Trophoblast cell (in vitro differentiated cells and primary cell): Measurements from ENCODE around the gene UVSSA.
A peak's percentile ranks its signal among the peaks of the same experiment; 100 is the strongest.

Experiments used
- DNase-seq, 2 donors: peaks; one replicate each; pipeline ENCODE4 v3.0.0-alpha.2; 2016
- H2AFZ ChIP-seq: 2 replicates; pipeline ENCODE4 v1.6.1; 2013; ENCODE audit warnings: low read length, moderate library complexity, mild to moderate bottlenecking; ENCODE audit not compliant: insufficient read depth, poor library complexity
- H2AK5ac ChIP-seq: 2 replicates; pipeline ENCODE4 v1.6.1; 2013; ENCODE audit warnings: mild to moderate bottlenecking, low read length
- H2BK120ac ChIP-seq: 2 replicates; pipeline ENCODE4 v1.6.1; 2013; ENCODE audit warnings: low read length, mild to moderate bottlenecking, moderate library complexity; ENCODE audit not compliant: insufficient read depth, poor library complexity
- H2BK12ac ChIP-seq: 2 replicates; pipeline ENCODE4 v1.6.1; 2013; ENCODE audit warnings: mild to moderate bottlenecking, low read length, moderate library complexity
- H2BK5ac ChIP-seq: 2 replicates; pipeline ENCODE4 v1.6.1; 2013; ENCODE audit warnings: low read length, low read depth, moderate library complexity, mild to moderate bottlenecking; ENCODE audit not compliant: poor library complexity
- H3K14ac ChIP-seq: 2 replicates; pipeline ENCODE4 v1.6.1; 2013; ENCODE audit warnings: mild to moderate bottlenecking, low read length
- H3K18ac ChIP-seq: 2 replicates; pipeline ENCODE4 v1.6.1; 2013; ENCODE audit warnings: mild to moderate bottlenecking, low read length
- H3K23ac ChIP-seq: 2 replicates; pipeline ENCODE4 v1.6.1; 2013; ENCODE audit warnings: low read length
- H3K27ac ChIP-seq: 2 replicates; pipeline ENCODE4 v1.5.1; 2013; ENCODE audit warnings: low read depth, mild to moderate bottlenecking, inconsistent platforms, low read length, moderate library complexity
- H3K27me3 ChIP-seq: 2 replicates; pipeline ENCODE4 v1.6.1; 2013; ENCODE audit warnings: inconsistent platforms, mild to moderate bottlenecking, low read length, moderate library complexity; ENCODE audit not compliant: insufficient read depth
- H3K36me3 ChIP-seq, 2 experiments: 1 replicate in 1 of 2; 2 replicates in 1 of 2; pipeline ENCODE4 v1.6.1; 2013; ENCODE audit warnings: low read length in 2 of 2, mild to moderate bottlenecking in 2 of 2, moderate library complexity in 1 of 2; ENCODE audit not compliant: insufficient read depth in 2 of 2, control insufficient read depth in 1 of 2
- H3K4ac ChIP-seq: 2 replicates; pipeline ENCODE4 v1.6.1; 2013; ENCODE audit warnings: low read depth, mild to moderate bottlenecking, low read length, moderate library complexity
- H3K4me1 ChIP-seq, 2 experiments: 1 replicate in 1 of 2; 2 replicates in 1 of 2; pipeline ENCODE4 v1.6.1; 2013; ENCODE audit warnings: low read length in 2 of 2, mild to moderate bottlenecking in 2 of 2, moderate library complexity in 1 of 2; ENCODE audit not compliant: insufficient read depth in 2 of 2, control insufficient read depth in 1 of 2
- H3K4me2 ChIP-seq: 2 replicates; pipeline ENCODE4 v1.6.1; 2013; ENCODE audit warnings: inconsistent platforms, mild to moderate bottlenecking, low read length, moderate library complexity
- H3K4me3 ChIP-seq: 2 replicates; pipeline ENCODE4 v1.5.1; 2013; ENCODE audit warnings: mild to moderate bottlenecking, low read depth, low read length, inconsistent platforms
- H3K79me1 ChIP-seq: one replicate; pipeline ENCODE4 v1.6.1; 2013; ENCODE audit warnings: low read length
- H3K79me2 ChIP-seq: 2 replicates; pipeline ENCODE4 v1.6.1; 2013; ENCODE audit warnings: low read length, mild to moderate bottlenecking; ENCODE audit not compliant: control insufficient read depth, insufficient read depth, poor library complexity
- H3K9ac ChIP-seq: 2 replicates; pipeline ENCODE4 v1.6.1; 2013; ENCODE audit warnings: mild to moderate bottlenecking, low read length
- H3K9me3 ChIP-seq: 2 replicates; pipeline ENCODE4 v1.6.1; 2013; ENCODE audit warnings: low read depth, mild to moderate bottlenecking, control low read depth, inconsistent platforms, low read length; ENCODE audit not compliant: insufficient read depth
- H4K12ac ChIP-seq: 2 replicates; pipeline ENCODE4 v1.6.1; 2013; ENCODE audit warnings: low read depth, mild to moderate bottlenecking, low read length, moderate library complexity
- H4K8ac ChIP-seq: 2 replicates; pipeline ENCODE4 v1.6.1; 2013; ENCODE audit warnings: low read depth, mild to moderate bottlenecking, low read length, moderate library complexity
- H4K91ac ChIP-seq: one replicate; pipeline ENCODE4 v1.6.1; 2013; ENCODE audit warnings: low read depth, mild to moderate bottlenecking, low read length, moderate library complexity
- WGBS: extraction: QIAGEN DNeasy Blood & Tissue Kit; methylation state at CpG from one replicate; pipeline ENCODE4 v1.1.7; 2013; ENCODE audit warnings: missing lambda C conversion rate; ENCODE audit not compliant: insufficient read length, insufficient coverage; ENCODE audit errors: extremely low coverage; 5-methylcytosine and 5-hydroxymethylcytosine counted together

UVSSA gene

GRCh38 chr4:1310796-1311631 lies 36.0 kb upstream of the UVSSA start:
- H3K4me2 ChIP-seq, result no peak overlapping the region
- no peak overlapping the region for H2BK5ac ChIP-seq
- H2AFZ ChIP-seq, result no peak overlapping the region
- H3K79me1 ChIP-seq, result no peaks in the 10 kb centered on the region
- H4K8ac ChIP-seq, result no peak overlapping the region
- DNase-seq, result no peak
- peaks cover 13% of the 10 kb centered on the region for H3K79me2 ChIP-seq
- no peak overlapping the region for H3K14ac ChIP-seq
- no peak overlapping the region for H4K12ac ChIP-seq
- no peak overlapping the region for H3K4me3 ChIP-seq
- WGBS, result no CpG with 5 or more reads among the region's 49 CpGs
- no peak overlapping the region for H2BK12ac ChIP-seq
- H3K4me1 ChIP-seq, result peaks cover 15 to 20% of the 10 kb centered on the region in 2 experiments
- no peaks in the 10 kb centered on the region for H3K27me3 ChIP-seq
- H3K23ac ChIP-seq, result no peak overlapping the region
- H3K9ac ChIP-seq, result no peak overlapping the region
- peaks cover 2% of the 10 kb centered on the region for H3K9me3 ChIP-seq
- no peak overlapping the region for H3K18ac ChIP-seq
- H3K36me3 ChIP-seq, result peaks cover 39 to 51% of the 10 kb centered on the region in 2 experiments
- no peak overlapping the region for H4K91ac ChIP-seq
- H2AK5ac ChIP-seq, result no peak overlapping the region
- peak overlapping the region; percentile 59 for H3K4ac ChIP-seq
- H3K27ac ChIP-seq, result no peak overlapping the region
- H2BK120ac ChIP-seq, result no peak overlapping the region

- H2AK5ac ChIP-seq, result no peak overlapping the region
- no peaks in the 10 kb centered on the region for H3K79me1 ChIP-seq
- DNase-seq, result no peak
- H4K12ac ChIP-seq, result no peak overlapping the region
- no peak overlapping the region for H2BK120ac ChIP-seq
- no peak overlapping the region for H3K14ac ChIP-seq
- H2BK12ac ChIP-seq, result no peak overlapping the region
- no peak overlapping the region for H3K4ac ChIP-seq
- no CpG with 5 or more reads among the region's 20 CpGs for WGBS
- peaks cover 56 to 61% of the 10 kb centered on the region in 2 experiments for H3K36me3 ChIP-seq
- peaks cover 15 to 18% of the 10 kb centered on the region in 2 experiments for H3K4me1 ChIP-seq
- no peak overlapping the region for H3K23ac ChIP-seq
- no peaks in the 10 kb centered on the region for H3K27me3 ChIP-seq
- H2AFZ ChIP-seq, result no peak overlapping the region
- H3K9ac ChIP-seq, result no peak overlapping the region
- H3K18ac ChIP-seq, result no peak overlapping the region
- H3K27ac ChIP-seq, result no peak overlapping the region
- H4K91ac ChIP-seq, result no peak overlapping the region
- H3K9me3 ChIP-seq, result peaks cover 2% of the 10 kb centered on the region
- H2BK5ac ChIP-seq, result no peak overlapping the region
- H3K4me3 ChIP-seq, result no peak overlapping the region
- no peak overlapping the region for H3K4me2 ChIP-seq
- peaks cover 11% of the 10 kb centered on the region for H3K79me2 ChIP-seq
- no peak overlapping the region for H4K8ac ChIP-seq
These were observed 34.0 kb upstream of the UVSSA start for GRCh38 chr4:1312821-1313640.

- Histone ChIP-seq H3K23ac (no peak overlapping the region), H3K9me3 (peaks cover 1% of the 10 kb centered on the region), H3K27me3 (no peaks in the 10 kb centered on the region), H3K36me3 (peaks cover 69 to 70% of the 10 kb centered on the region in 2 experiments), H3K9ac (no peak overlapping the region), H3K4ac (no peak overlapping the region), H3K79me2 (peaks cover 4% of the 10 kb centered on the region), H3K18ac (no peak overlapping the region), H3K79me1 (no peaks in the 10 kb centered on the region), H3K4me1 (peaks cover 0 to 2% of the 10 kb centered on the region in 2 experiments), H3K14ac (no peak overlapping the region), H3K4me2 (no peak overlapping the region), H3K27ac (no peak overlapping the region), H4K12ac (no peak overlapping the region), H2BK120ac (no peak overlapping the region), H2AK5ac (no peak overlapping the region), H2BK12ac (no peak overlapping the region), H2AFZ (no peak overlapping the region), H3K4me3 (no peak overlapping the region), H4K91ac (no peak overlapping the region), H2BK5ac (no peak overlapping the region), H4K8ac (no peak overlapping the region)
- WGBS, result no CpG with 5 or more reads among the region's 28 CpGs
- DNase-seq, result no peak
These were observed 31.7 kb upstream of the UVSSA start for GRCh38 chr4:1315306-1315705.

- H4K91ac ChIP-seq, result no peak overlapping the region
- H3K79me1 ChIP-seq, result no peaks in the 10 kb centered on the region
- no peak overlapping the region for H2BK12ac ChIP-seq
- H3K14ac ChIP-seq, result no peak overlapping the region
- H4K12ac ChIP-seq, result no peak overlapping the region
- H3K27me3 ChIP-seq, result no peaks in the 10 kb centered on the region
- no peak overlapping the region for H3K4ac ChIP-seq
- no peak overlapping the region for H3K4me2 ChIP-seq
- no peak overlapping the region for H2AK5ac ChIP-seq
- H2AFZ ChIP-seq, result no peak overlapping the region
- no peaks in the 10 kb centered on the region for H3K9me3 ChIP-seq
- no peak overlapping the region for H3K23ac ChIP-seq
- no peak overlapping the region for H3K4me3 ChIP-seq
- H3K9ac ChIP-seq, result no peak overlapping the region
- H4K8ac ChIP-seq, result no peak overlapping the region
- no peak for DNase-seq
- no peak overlapping the region for H2BK5ac ChIP-seq
- peaks cover 67 to 69% of the 10 kb centered on the region in 2 experiments for H3K36me3 ChIP-seq
- no CpG with 5 or more reads among the region's 27 CpGs for WGBS
- H3K18ac ChIP-seq, result no peak overlapping the region
- H2BK120ac ChIP-seq, result no peak overlapping the region
- no peaks in the 10 kb centered on the region for H3K4me1 ChIP-seq
- H3K79me2 ChIP-seq, result no peaks in the 10 kb centered on the region
- H3K27ac ChIP-seq, result no peak overlapping the region
These were observed 31.0 kb upstream of the UVSSA start for GRCh38 chr4:1315836-1316536.
